Spinal cord (tissue), 10 donors: ENCODE data around the gene PRKN. TPM values are rescaled to one million over a fixed set of nuclear protein-coding genes. Genes with fewer than 3 reads are reported as not detected.

Source experiments
- DNase-seq, 6 donors: peaks; one replicate each; pipeline versions ENCODE4 v3.0.0 to v3.0.0-alpha.2; 2013 to 2015; ENCODE audit warnings: low spot score in 6 of 6, low read depth in 4 of 6
- H3K27ac ChIP-seq: one replicate; pipeline ENCODE4 v1.5.1; 2013; ENCODE audit warnings: low read depth, low read length, control low read depth
- H3K27me3 ChIP-seq: one replicate; pipeline ENCODE4 v1.6.1; 2013; ENCODE audit warnings: low read length; ENCODE audit not compliant: control insufficient read depth, insufficient read depth
- H3K36me3 ChIP-seq: one replicate; pipeline ENCODE4 v1.6.1; 2013; ENCODE audit warnings: low read length; ENCODE audit not compliant: control insufficient read depth, insufficient read depth
- H3K4me1 ChIP-seq: one replicate; pipeline ENCODE4 v1.6.1; 2013; ENCODE audit warnings: low read length; ENCODE audit not compliant: control insufficient read depth, insufficient read depth
- H3K4me3 ChIP-seq: one replicate; pipeline ENCODE4 v1.5.1; 2013; ENCODE audit warnings: low read depth, low read length, control low read depth
- H3K9me3 ChIP-seq: one replicate; pipeline ENCODE4 v1.6.1; 2013; ENCODE audit warnings: low read length; ENCODE audit not compliant: control insufficient read depth, insufficient read depth
- WGBS: methylation state at CpG from one replicate; pipeline ENCODE4 v1.1.5; 2013; ENCODE audit warnings: missing lambda C conversion rate; ENCODE audit not compliant: insufficient coverage; 5-methylcytosine and 5-hydroxymethylcytosine counted together
- long read RNA-seq, 4 donors: transcript quantifications; one replicate each; lab custom pipeline, GENCODE V29; 2026
- polyA plus RNA-seq, 2 donors: library from polyadenylated mRNA; unstranded; fragments of 120-200 nt; gene quantifications; one replicate each; pipeline ENCODE4 v1.2.1, GENCODE V29; 2013; ENCODE audit not compliant: insufficient read length in 2 of 2
- total RNA-seq, 2 donors: library from RNA; depleted of rRNA in 1 of 2; stranded (reverse); fragments of 120-200 nt in 1 of 2; fragments of >200 nt in 1 of 2; gene quantifications; one replicate each; pipeline versions ENCODE4 v1.2.3 to v1.2.4, GENCODE V29; 2013 to 2014
- donor health status: healthy.

Gene PRKN
- total RNA-seq (1 to 10 TPM; 7.9 to 9.5 TPM), polyA plus RNA-seq (1 to 10 TPM; 7.4 to 8.9 TPM)
- long read RNA-seq, donor 1, partial matches to known transcripts: 0 of 3 reads
- long read RNA-seq, donor 1, other reads (novel, unspliced or antisense): 0 of 3 reads
- long read RNA-seq, donor 2: 0 reads
- long read RNA-seq, donor 3, partial matches to known transcripts: 0 of 1 reads
- long read RNA-seq, donor 3, other reads (novel, unspliced or antisense): 0 of 1 reads
- long read RNA-seq, donor 4: 0 reads

DNA sequence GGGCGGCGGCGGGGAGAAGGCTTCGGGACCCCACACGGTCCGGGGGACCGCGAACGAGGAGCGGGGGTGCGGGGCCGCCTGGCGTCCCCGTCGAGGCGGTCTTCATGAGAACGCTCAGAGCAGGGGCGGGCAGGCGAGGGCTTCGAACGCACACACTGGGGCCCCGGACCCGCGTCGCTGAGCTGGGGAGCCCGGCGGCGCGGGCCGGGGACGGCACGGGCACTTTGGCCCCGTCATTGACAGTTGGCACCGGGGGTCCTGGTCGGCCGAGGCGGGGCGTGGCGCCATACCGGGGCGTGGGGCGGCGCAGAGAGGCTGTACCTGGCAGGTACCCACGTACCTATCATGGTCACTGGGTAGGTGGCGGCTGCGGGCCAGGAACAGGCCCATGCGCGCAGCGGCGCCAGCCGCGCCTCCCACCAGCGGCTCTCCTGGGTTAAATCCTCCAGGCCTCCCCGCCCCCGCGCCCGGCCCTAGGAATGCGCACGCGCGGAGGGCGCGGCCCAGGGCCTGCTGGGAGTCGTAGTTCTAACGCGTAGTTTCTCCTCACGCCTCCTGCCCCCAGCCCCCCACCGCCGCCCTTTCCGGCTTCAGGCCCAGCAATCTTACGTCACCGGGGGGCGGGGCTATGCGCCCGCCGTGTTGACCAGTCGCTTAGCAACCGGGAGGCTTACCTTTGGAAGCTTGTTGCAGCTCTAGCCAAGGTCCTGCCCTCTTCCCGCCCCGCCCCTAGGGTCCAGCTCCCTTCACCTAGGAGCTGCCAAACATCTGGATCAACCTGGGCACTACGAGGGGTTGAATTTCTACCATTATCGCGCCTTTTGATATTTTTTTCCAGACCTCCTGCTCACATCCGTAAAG lies at the start of gene PRKN, which contains the start of gene PACRG:
Gene PRKN, minus strand, starts transcription at position 445 of the 861 bp plus-strand sequence.
Gene PACRG, plus strand, starts transcription at position 653 of the 861 bp plus-strand sequence.
- Histone ChIP-seq H3K27me3 (no peaks in the 10 kb centered on the region), H3K4me3 (peak within 1 kb of the TSS; percentile 77), H3K36me3 (no peaks in the 10 kb centered on the region), H3K27ac (peak within 1 kb of the TSS; percentile 95), H3K9me3 (peaks cover 6% of the 10 kb centered on the region), H3K4me1 (peaks cover 5% of the 10 kb centered on the region)
- peak; percentile 92 to 100 (median 99) for DNase-seq
- WGBS: 0% methylated on average over 80 of the region's 84 CpGs

- H3K27ac ChIP-seq: no peak overlapping the region
- no peak overlapping the region for H3K4me3 ChIP-seq
- no peaks in the 10 kb centered on the region for H3K4me1 ChIP-seq
- WGBS: 68% methylated on average over 6 of the region's 7 CpGs
- no peak for DNase-seq
- no peaks in the 10 kb centered on the region for H3K27me3 ChIP-seq
- H3K9me3 ChIP-seq: no peaks in the 10 kb centered on the region
- H3K36me3 ChIP-seq: no peaks in the 10 kb centered on the region
These were observed 49.5 kb upstream of the PRKN start for GRCh38 chr6:162777091-162777490.

DNA sequence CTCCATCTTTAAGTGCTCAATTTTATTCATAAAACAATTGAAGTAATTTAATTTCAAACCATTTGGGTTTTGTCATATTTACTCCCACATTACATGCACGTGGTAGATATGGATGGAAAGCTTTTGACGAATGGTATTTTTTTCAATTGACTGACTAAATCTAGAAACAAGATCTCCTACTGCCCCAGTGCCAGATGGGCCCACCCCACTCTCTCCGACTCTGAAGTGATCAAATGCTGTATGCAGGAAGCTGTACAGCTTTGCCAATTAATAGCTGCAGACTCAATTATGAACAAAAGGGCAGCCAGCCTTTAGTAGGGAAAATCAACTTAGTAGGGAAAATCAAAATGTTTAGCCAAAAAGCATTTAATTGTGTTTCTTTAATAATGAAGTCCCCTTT lies 46.4 kb upstream of the PRKN start:
- WGBS: no CpG with 5 or more reads among the region's 3 CpGs
- Histone ChIP-seq H3K4me3 (no peak overlapping the region), H3K27ac (no peak overlapping the region), H3K27me3 (no peaks in the 10 kb centered on the region), H3K9me3 (no peaks in the 10 kb centered on the region), H3K4me1 (no peaks in the 10 kb centered on the region), H3K36me3 (no peaks in the 10 kb centered on the region)
- DNase-seq: no peak

GRCh38 chr6:162772466-162772865 lies 44.9 kb upstream of the PRKN start:
- H3K4me3 ChIP-seq: no peak overlapping the region
- H3K4me1 ChIP-seq: no peaks in the 10 kb centered on the region
- no peak overlapping the region for H3K27ac ChIP-seq
- H3K27me3 ChIP-seq: no peaks in the 10 kb centered on the region
- no peaks in the 10 kb centered on the region for H3K36me3 ChIP-seq
- DNase-seq: peak in 3 of 6 donors; percentile 2 to 49 (median 40)
- H3K9me3 ChIP-seq: no peaks in the 10 kb centered on the region

GRCh38 chr6:162770955-162771354 lies 43.4 kb upstream of the PRKN start:
- WGBS: no CpG with 5 or more reads among the region's 1 CpG

GRCh38 chr6:162770136-162770535 lies 42.6 kb upstream of the PRKN start:
- Histone ChIP-seq H3K27me3 (no peaks in the 10 kb centered on the region), H3K4me3 (no peak overlapping the region), H3K4me1 (no peaks in the 10 kb centered on the region), H3K27ac (no peak overlapping the region), H3K9me3 (no peaks in the 10 kb centered on the region), H3K36me3 (no peaks in the 10 kb centered on the region)
- DNase-seq: no peak

More at GRCh38 chr6:162770955-162771354, 43.4 kb upstream of the PRKN start:
- H3K9me3 ChIP-seq: no peaks in the 10 kb centered on the region
- no peaks in the 10 kb centered on the region for H3K27me3 ChIP-seq
- no peak overlapping the region for H3K4me3 ChIP-seq
- H3K36me3 ChIP-seq: no peaks in the 10 kb centered on the region
- no peaks in the 10 kb centered on the region for H3K4me1 ChIP-seq
- H3K27ac ChIP-seq: no peak overlapping the region
- DNase-seq: no peak

- no peak overlapping the region for H3K27ac ChIP-seq
- no peaks in the 10 kb centered on the region for H3K36me3 ChIP-seq
- H3K4me3 ChIP-seq: no peak overlapping the region
- no peaks in the 10 kb centered on the region for H3K9me3 ChIP-seq
- H3K4me1 ChIP-seq: no peaks in the 10 kb centered on the region
- H3K27me3 ChIP-seq: no peaks in the 10 kb centered on the region
- DNase-seq: no peak
These were observed 26.2 kb upstream of the PRKN start for GRCh38 chr6:162753775-162754174.

DNA sequence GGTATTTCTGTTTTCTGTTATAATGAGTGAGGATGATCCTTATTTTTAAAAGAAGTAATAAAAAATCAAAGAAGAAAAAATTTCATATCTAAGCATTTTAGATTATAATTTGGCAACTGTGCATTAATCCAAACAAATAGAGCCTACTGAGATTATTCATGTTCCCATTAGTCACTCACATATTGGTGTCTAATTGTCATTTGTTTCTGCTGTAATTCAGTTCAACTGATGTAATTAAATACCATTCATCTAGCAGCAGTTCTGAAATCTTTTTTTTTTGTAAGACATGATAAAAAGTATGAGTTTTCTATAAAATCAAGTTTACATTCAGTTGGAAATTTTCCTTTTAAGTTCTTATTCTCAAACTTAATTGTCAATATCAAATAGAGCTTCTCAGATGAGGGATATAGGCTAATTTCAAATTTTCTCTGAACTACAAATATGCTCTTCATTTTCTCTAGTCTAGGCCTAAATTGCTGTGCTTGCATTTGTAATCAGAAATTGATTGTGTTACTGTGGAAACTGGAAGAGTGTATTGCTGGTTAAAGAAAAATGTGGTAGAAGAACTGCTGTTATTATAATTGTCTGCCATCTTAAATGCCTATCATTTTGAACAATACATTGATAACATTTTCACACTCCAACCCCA lies 23.8 kb upstream of the PRKN start:
- H3K36me3 ChIP-seq: no peaks in the 10 kb centered on the region
- no peaks in the 10 kb centered on the region for H3K9me3 ChIP-seq
- no peaks in the 10 kb centered on the region for H3K4me1 ChIP-seq
- H3K27me3 ChIP-seq: no peaks in the 10 kb centered on the region
- H3K27ac ChIP-seq: no peak overlapping the region
- DNase-seq: no peak
- no peak overlapping the region for H3K4me3 ChIP-seq

GRCh38 chr6:162750776-162751175 lies 23.2 kb upstream of the PRKN start:
- Histone ChIP-seq H3K36me3 (no peaks in the 10 kb centered on the region), H3K4me1 (no peaks in the 10 kb centered on the region), H3K27ac (no peak overlapping the region), H3K27me3 (no peaks in the 10 kb centered on the region), H3K4me3 (no peak overlapping the region), H3K9me3 (no peaks in the 10 kb centered on the region)
- no peak for DNase-seq
- WGBS: no CpG with 5 or more reads among the region's 3 CpGs
